Activated CD8-positive, alpha-beta T cell treated with anti-CD3 and anti-CD28 coated beads, Interleukin-2, amount 10 ng/mL, durations not matched to agents 7 days and 5 days (primary cell): ENCODE data around the gene VAC14. TPM values are rescaled to one million over a fixed set of nuclear protein-coding genes. Genes with fewer than 3 reads are reported as not detected.

Source experiments
- ATAC-seq: fragments of 150-1000 bp; cut with Tn5 transposase; one replicate; pipeline ENCODE4 v1.10.0; 2021; ENCODE audit warnings: moderate library complexity
- CTCF ChIA-PET: fragments of 350-600 bp; sonication (Branson Sonifier 250); formaldehyde crosslinking; loops from one replicate; lab custom pipeline; 2021; ENCODE audit warnings: antibody characterized with exemption; lab: Charles Lee
- POLR2A ChIA-PET: fragments of 350-600 bp; sonication (Branson Sonifier 250); formaldehyde crosslinking; loops from one replicate; lab custom pipeline; 2021; ENCODE audit warnings: antibody characterized with exemption; lab: Charles Lee
- DNase-seq: peaks from one replicate; pipeline ENCODE4 v3.0.0-alpha.2; 2020
- H3K27ac Mint-ChIP-seq: one replicate; pipeline ENCODE4 v1.8.0; 2021; ENCODE audit warnings: mild to moderate bottlenecking, mixed read lengths
- H3K27me3 Mint-ChIP-seq: one replicate; pipeline ENCODE4 v1.8.0; 2021; ENCODE audit warnings: low read depth, mixed read lengths
- H3K36me3 Mint-ChIP-seq: one replicate; pipeline ENCODE4 v1.8.0; 2021; ENCODE audit warnings: low read depth, mixed read lengths
- H3K4me1 Mint-ChIP-seq: one replicate; pipeline ENCODE4 v1.8.0; 2021; ENCODE audit warnings: low read depth, mixed read lengths
- H3K4me3 Mint-ChIP-seq: one replicate; pipeline ENCODE4 v1.8.0; 2021; ENCODE audit warnings: mild to moderate bottlenecking, mixed read lengths
- H3K9me3 Mint-ChIP-seq: one replicate; pipeline ENCODE4 v1.8.0; 2022; ENCODE audit warnings: mixed read lengths; ENCODE audit not compliant: insufficient read depth
- total RNA-seq, 2 experiments: library from RNA; stranded (reverse); gene quantifications; one replicate each; pipeline ENCODE4 v1.2.3, GENCODE V29; 2021

The VAC14 gene
- total RNA-seq, 2 experiments from 2014 or later = 35.2 to 37.9 TPM

GRCh38 chr16:70710422-70711210 lies 90.3 kb downstream of the VAC14 start:
- no peak for ATAC-seq
- Mint-ChIP-seq H3K9me3 (no peaks in the 10 kb centered on the region), H3K27me3 (no peaks in the 10 kb centered on the region), H3K27ac (peak overlapping the region; percentile 61), H3K4me3 (no peak overlapping the region), H3K36me3 (no peaks in the 10 kb centered on the region), H3K4me1 (peaks cover 23% of the 10 kb centered on the region)
- no peak for DNase-seq
- POLR2A ChIA-PET = no interaction called here
- CTCF ChIA-PET = interaction anchor here (1.2 kb wide), 1 partner anchor 27 kb away, joined by 4 read pairs; no protein-coding TSS in a partner anchor

DNA sequence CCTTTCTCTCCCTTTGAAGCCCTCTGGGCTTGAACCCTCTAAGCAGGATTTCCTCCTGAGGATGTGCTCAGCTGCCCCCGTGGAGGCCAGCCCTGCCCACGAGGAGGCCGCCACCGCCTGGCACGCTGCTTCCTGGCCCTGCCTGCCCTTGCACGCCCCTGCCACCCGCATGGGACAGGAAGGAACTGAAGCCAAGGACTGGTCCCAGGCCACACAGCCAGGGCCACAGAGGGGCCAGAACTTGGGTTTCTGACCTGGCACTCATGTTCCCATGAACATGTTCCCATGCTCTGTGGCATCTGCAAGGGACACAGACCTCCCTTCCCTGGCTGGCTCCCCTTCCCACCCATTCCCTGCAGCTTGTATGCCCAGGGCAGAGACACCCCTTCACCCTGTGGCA lies 91.0 kb downstream of the VAC14 start:
- POLR2A ChIA-PET = interaction anchor here (1.6 kb wide), 1 partner anchor 28 kb away, joined by 4 read pairs; no protein-coding TSS in a partner anchor
- CTCF ChIA-PET = interaction anchor here (0.9 kb wide), 1 partner anchor 61 kb away, joined by 5 read pairs; no protein-coding TSS in a partner anchor
- Mint-ChIP-seq H3K27ac (peak overlapping the region; percentile 61), H3K36me3 (no peaks in the 10 kb centered on the region), H3K4me3 (no peak overlapping the region), H3K9me3 (no peaks in the 10 kb centered on the region), H3K27me3 (no peaks in the 10 kb centered on the region), H3K4me1 (peaks cover 23% of the 10 kb centered on the region)
- ATAC-seq (no peak), DNase-seq (no peak)

DNA sequence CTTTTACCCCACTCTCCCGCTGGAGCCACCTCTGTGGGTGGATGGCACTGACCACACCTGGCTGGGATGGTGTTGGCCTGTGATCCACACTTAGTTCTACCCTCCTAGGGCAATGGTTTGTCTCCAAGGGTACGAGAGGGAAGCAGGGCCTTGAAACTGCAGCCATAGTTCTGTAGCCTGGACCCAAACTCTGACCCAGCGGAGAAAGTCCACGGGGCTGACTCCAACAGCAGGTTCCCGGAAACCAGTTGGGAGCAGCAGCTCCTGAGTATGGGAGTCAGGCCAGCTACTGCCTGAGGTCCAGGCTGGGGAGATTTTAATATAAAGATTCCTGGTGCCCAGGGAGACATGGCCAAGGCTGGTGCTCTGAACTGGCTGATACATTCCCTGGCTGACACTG lies 91.5 kb downstream of the VAC14 start:
- no peak overlapping the region for H3K4me3 Mint-ChIP-seq
- peaks cover 23% of the 10 kb centered on the region for H3K4me1 Mint-ChIP-seq
- no peaks in the 10 kb centered on the region for H3K27me3 Mint-ChIP-seq
- H3K36me3 Mint-ChIP-seq = no peaks in the 10 kb centered on the region
- ChIA-PET CTCF (interaction anchor here (0.9 kb wide), 1 partner anchor 61 kb away, joined by 5 read pairs; no protein-coding TSS in a partner anchor), POLR2A (interaction anchor here (1.6 kb wide), 1 partner anchor 29 kb away, joined by 4 read pairs; no protein-coding TSS in a partner anchor)
- H3K27ac Mint-ChIP-seq = peak overlapping the region; percentile 25
- DNase-seq (no peak), ATAC-seq (no peak)
- no peaks in the 10 kb centered on the region for H3K9me3 Mint-ChIP-seq

DNA sequence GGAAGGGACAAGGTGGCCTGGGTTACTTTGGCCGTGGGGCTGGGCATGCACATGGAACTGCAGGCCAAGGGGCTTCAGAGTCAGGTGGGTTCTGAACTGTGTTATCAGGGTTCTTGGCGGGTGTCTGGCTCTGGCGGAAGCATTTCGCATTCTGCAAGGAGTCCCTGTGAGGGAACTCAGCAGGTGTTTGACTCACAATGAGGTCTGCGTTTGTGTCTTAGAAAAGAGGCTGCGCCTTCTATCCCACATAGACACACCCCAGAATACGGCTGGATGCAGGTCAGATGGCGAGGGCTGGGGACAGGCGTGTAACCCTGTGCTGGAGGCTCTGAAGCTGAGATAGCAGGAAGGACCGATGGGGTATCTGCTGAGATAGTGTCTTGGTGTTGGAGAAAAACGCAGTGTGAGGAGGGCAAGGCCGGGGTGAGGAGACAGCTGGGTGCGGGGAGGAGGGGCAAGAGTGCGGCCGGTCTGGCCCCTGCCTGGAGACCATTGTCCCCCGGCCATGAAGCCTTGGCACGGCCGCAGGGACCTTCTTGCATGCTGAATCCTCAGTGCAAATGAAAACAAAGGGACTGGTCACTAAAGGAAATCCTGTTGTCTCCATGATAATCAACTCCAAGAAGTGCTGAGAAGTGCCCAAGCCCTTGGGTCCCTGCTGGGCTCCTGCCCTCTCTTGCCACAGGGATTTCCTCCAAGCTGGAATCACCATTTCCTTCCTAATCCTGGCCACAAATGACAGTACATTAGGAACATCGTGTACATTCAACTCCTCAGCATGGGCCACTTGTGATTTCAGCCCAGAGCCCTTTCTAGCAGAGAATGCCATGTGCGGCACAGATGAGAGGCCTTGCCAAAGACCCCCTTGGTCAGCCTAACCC lies 92.4 kb downstream of the VAC14 start:
- DNase-seq (no peak), ATAC-seq (no peak)
- CTCF ChIA-PET = interaction anchor here (0.9 kb wide), 1 partner anchor 62 kb away, joined by 5 read pairs; no protein-coding TSS in a partner anchor
- no peak overlapping the region for H3K4me3 Mint-ChIP-seq
- H3K4me1 Mint-ChIP-seq = peaks cover 23% of the 10 kb centered on the region
- H3K9me3 Mint-ChIP-seq = no peaks in the 10 kb centered on the region
- H3K27me3 Mint-ChIP-seq = no peaks in the 10 kb centered on the region
- peak overlapping the region; percentile 39 for H3K27ac Mint-ChIP-seq
- POLR2A ChIA-PET = interaction anchor here (1.6 kb wide), 1 partner anchor 29 kb away, joined by 4 read pairs; no protein-coding TSS in a partner anchor
- no peaks in the 10 kb centered on the region for H3K36me3 Mint-ChIP-seq

DNA sequence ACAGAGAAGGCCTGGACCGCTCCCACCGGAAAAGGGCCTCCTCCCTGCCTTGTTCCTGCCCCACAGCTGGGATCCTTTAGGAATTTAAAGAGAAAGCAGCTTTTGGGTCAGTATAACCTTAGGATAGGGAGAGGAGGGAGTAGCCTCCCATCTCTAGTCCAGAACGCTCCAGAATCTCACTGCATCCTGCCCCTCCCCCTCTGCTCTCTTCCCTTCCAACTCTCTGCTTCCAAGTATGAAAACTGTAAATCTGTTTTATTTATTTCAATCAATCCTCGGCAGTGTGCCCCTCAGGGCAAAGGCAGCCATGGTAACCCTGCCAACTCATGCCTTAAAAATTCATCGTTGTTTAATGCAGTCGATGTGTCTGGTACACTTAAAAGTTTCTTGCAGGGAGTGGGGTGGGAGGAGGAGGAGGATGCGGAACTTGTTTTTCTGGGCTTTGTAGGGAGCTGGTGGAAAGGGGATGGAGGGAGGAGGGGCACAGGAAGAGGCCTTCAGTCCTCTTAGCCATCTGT lies 94.0 kb downstream of the VAC14 start:
- Mint-ChIP-seq H3K27ac (no peak overlapping the region), H3K27me3 (no peaks in the 10 kb centered on the region)
- CTCF ChIA-PET = interaction anchor here (1.4 kb wide), 1 partner anchor 64 kb away, joined by 3 read pairs; no protein-coding TSS in a partner anchor

DNA sequence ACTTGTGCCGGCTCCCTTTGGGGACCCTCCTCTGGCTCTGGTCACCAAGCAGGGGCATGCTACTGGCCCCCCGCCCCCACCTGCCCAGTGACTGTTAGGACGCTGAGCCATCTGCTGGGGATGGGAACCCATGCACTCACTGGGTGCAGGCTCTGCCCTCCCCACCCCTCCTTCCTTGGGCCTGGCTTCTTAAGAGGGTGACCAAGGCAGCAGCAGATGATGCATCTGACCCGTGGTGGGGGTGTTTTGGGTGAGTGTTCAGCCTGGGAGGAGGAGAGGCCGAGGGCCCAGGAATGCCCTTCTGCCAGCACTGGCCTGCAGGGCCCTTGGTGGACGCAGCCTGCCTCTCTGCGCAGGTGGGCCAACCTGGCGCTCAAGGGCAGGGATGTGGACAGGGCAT lies 95.9 kb downstream of the VAC14 start:
- Mint-ChIP-seq H3K27ac (no peak overlapping the region), H3K4me3 (no peak overlapping the region), H3K27me3 (no peaks in the 10 kb centered on the region), H3K9me3 (no peaks in the 10 kb centered on the region), H3K4me1 (peaks cover 15% of the 10 kb centered on the region), H3K36me3 (no peaks in the 10 kb centered on the region)
- POLR2A ChIA-PET = interaction anchor here (1.0 kb wide), 1 partner anchor 32 kb away, joined by 3 read pairs; no protein-coding TSS in a partner anchor
- DNase-seq = no peak
- CTCF ChIA-PET = no interaction called here
- no peak for ATAC-seq

More for the DNA sequence above, 94.0 kb downstream of the VAC14 start:
- no peak overlapping the region for H3K4me3 Mint-ChIP-seq
- ATAC-seq = no peak
- peaks cover 23% of the 10 kb centered on the region for H3K4me1 Mint-ChIP-seq
- H3K36me3 Mint-ChIP-seq = no peaks in the 10 kb centered on the region
- POLR2A ChIA-PET = no interaction called here
- H3K9me3 Mint-ChIP-seq = no peaks in the 10 kb centered on the region
- no peak for DNase-seq

DNA sequence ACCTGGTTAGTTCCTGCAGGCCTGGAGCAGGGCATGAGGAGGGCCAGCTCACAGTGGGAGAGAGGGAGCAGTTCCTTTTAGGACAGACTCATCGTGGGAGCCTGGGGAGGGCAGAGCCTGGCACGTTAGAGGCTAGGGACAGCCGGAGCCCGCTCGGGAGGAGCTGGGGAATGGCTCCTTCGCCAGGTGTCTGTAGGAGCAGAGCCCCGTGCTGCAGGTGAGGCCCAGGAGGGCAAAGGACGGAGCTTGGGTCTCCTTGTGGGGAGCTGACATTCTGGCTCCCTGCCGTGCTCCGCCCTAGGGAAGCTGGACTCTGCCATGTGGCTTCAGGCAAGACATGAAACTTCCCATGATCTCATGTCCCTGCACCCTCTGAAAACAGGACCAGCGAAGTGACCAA lies 96.4 kb downstream of the VAC14 start:
- H3K4me3 Mint-ChIP-seq = no peak overlapping the region
- no peak for ATAC-seq
- no peak overlapping the region for H3K27ac Mint-ChIP-seq
- POLR2A ChIA-PET = interaction anchor here (1.0 kb wide), 1 partner anchor 32 kb away, joined by 3 read pairs; no protein-coding TSS in a partner anchor
- H3K9me3 Mint-ChIP-seq = no peaks in the 10 kb centered on the region
- no peaks in the 10 kb centered on the region for H3K27me3 Mint-ChIP-seq
- peaks cover 12% of the 10 kb centered on the region for H3K4me1 Mint-ChIP-seq
- no peak for DNase-seq
- H3K36me3 Mint-ChIP-seq = no peaks in the 10 kb centered on the region
- CTCF ChIA-PET = no interaction called here

GRCh38 chr16:70703835-70704381 lies 97.0 kb downstream of the VAC14 start:
- no peaks in the 10 kb centered on the region for H3K27me3 Mint-ChIP-seq

GRCh38 chr16:70703041-70703834 lies 97.7 kb downstream of the VAC14 start:
- no peaks in the 10 kb centered on the region for H3K9me3 Mint-ChIP-seq
- POLR2A ChIA-PET = no interaction called here
- peaks cover 3% of the 10 kb centered on the region for H3K4me1 Mint-ChIP-seq
- CTCF ChIA-PET = interaction anchor here (0.9 kb wide), 1 partner anchor 68 kb away, joined by 3 read pairs; no protein-coding TSS in a partner anchor
- peaks cover 5% of the 10 kb centered on the region for H3K36me3 Mint-ChIP-seq
- no peaks in the 10 kb centered on the region for H3K27me3 Mint-ChIP-seq
- ATAC-seq (no peak), DNase-seq (no peak)
- H3K4me3 Mint-ChIP-seq = no peak overlapping the region
- no peak overlapping the region for H3K27ac Mint-ChIP-seq

More at GRCh38 chr16:70703835-70704381, 97.0 kb downstream of the VAC14 start:
- ChIA-PET POLR2A (interaction anchor here (1.0 kb wide), 1 partner anchor 33 kb away, joined by 3 read pairs; no protein-coding TSS in a partner anchor), CTCF (interaction anchor here (0.9 kb wide), 1 partner anchor 67 kb away, joined by 3 read pairs; no protein-coding TSS in a partner anchor)
- ATAC-seq (no peak), DNase-seq (no peak)
- Mint-ChIP-seq H3K27ac (no peak overlapping the region), H3K4me1 (peaks cover 9% of the 10 kb centered on the region), H3K4me3 (no peak overlapping the region), H3K36me3 (peaks cover 4% of the 10 kb centered on the region), H3K9me3 (no peaks in the 10 kb centered on the region)

DNA sequence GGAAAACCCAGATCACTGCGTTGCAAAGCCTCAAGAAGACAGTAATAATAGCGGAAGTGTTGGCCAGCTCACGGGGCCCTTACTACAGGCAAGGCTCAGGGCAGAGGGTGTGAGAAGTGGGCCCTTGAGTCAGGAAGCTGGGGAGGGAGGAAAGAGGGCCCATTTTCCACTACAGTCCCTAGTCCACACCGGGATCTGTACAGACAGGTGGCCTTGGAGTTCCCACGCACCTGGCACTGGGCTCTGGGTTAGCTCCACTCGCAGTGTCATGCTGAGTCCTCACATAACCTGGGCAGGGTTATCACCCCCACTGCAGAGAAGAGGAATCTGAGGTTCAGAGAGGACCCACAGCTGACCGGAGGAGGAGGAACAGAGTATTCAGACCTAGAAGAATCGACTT lies 98.3 kb downstream of the VAC14 start:
- peaks cover 10% of the 10 kb centered on the region for H3K4me1 Mint-ChIP-seq
- CTCF ChIA-PET = no interaction called here
- DNase-seq = no peak
- peaks cover 9% of the 10 kb centered on the region for H3K36me3 Mint-ChIP-seq
- no peaks in the 10 kb centered on the region for H3K27me3 Mint-ChIP-seq
- POLR2A ChIA-PET = no interaction called here
- H3K27ac Mint-ChIP-seq = no peak overlapping the region
- no peaks in the 10 kb centered on the region for H3K9me3 Mint-ChIP-seq
- ATAC-seq = no peak
- no peak overlapping the region for H3K4me3 Mint-ChIP-seq
